ENCODE data around the gene RBM38.

GRCh38 chr20:57350081-57350710 is 41.0 kb upstream of the RBM38 start:
- no peak for TF ChIP-seq CTCF (IDR thresholded peaks at IDR 0.05 in 2 of 3, conservative IDR thresholded peaks at IDR 0.05 in 1 of 3; ENCODE audit: insufficient read depth in 2 of 3, low read depth in 1 of 3, low read length in 3 of 3)
- no peak for TF ChIP-seq REST (IDR thresholded peaks at IDR 0.05; ENCODE audit: borderline replicate concordance)
- TF ChIP-seq REST (CRISPR knock-in tag; IDR thresholded peaks at IDR 0.05; ENCODE audit: low read depth) = no peak
- TF ChIP-seq HIVEP1 (CRISPR knock-in tag; IDR thresholded peaks at IDR 0.05) = no peak
- no peak for TF ChIP-seq CAMTA2 (CRISPR knock-in tag; conservative IDR thresholded peaks at IDR 0.05)
- TF ChIP-seq ZNF445 (CRISPR knock-in tag; IDR thresholded peaks at IDR 0.05; ENCODE audit: low read depth) = no peak
